Measurements from ENCODE around the gene KIF6. TPM values are rescaled to one million over a fixed set of nuclear protein-coding genes. Genes with fewer than 3 reads are reported as not detected.

Gene KIF6
- total RNA-seq, 1 experiment from 2014 or later, result 2.7 TPM

- no peaks in the 10 kb centered on the region for H3K4me1 ChIP-seq (ENCODE audit: insufficient read depth, low read length, poor library complexity, severe bottlenecking)
- H3K4me3 ChIP-seq (ENCODE audit: low read depth, low read length, poor library complexity, severe bottlenecking), result no peak overlapping the region
- POLR2A ChIA-PET (ENCODE audit: low non-redundant PET), result no interaction called here
- no peaks in the 10 kb centered on the region for H3K36me3 ChIP-seq (ENCODE audit: insufficient read depth, low read length, poor library complexity, severe bottlenecking)
- no peaks in the 10 kb centered on the region for H3K9me3 ChIP-seq (ENCODE audit: low read depth, low read length, poor library complexity, severe bottlenecking)
- no peak for DNase-seq (ENCODE audit: low spot score)
- TF ChIP-seq CTCF (conservative IDR thresholded peaks at IDR 0.05; ENCODE audit: low read depth, low read length) (no peak), EZH2 (IDR thresholded peaks at IDR 0.05; ENCODE audit: borderline replicate concordance, low read depth, low read length, poor library complexity, severe bottlenecking) (no peak)
- CTCF ChIA-PET, result no interaction called here
- H3K27ac ChIP-seq (ENCODE audit: low read depth, low read length, poor library complexity, severe bottlenecking), result no peak overlapping the region
- BruUV-seq (replicated peaks), result no TSS peak
- intact Hi-C loops (cut with micrococcal nuclease; ENCODE audit: unreplicated experiment), result no loop called here
- peaks cover 39% of the 10 kb centered on the region for H3K27me3 ChIP-seq (replicated peaks; ENCODE audit: insufficient read depth, low read depth, low read length, poor library complexity)
Measured at GRCh38 chr6:39320363-39320984, 404.7 kb downstream of the KIF6 start.

- POLR2A ChIA-PET (ENCODE audit: low non-redundant PET), result no interaction called here
- no peaks in the 10 kb centered on the region for H3K36me3 ChIP-seq (ENCODE audit: insufficient read depth, low read length, poor library complexity, severe bottlenecking)
- H3K27ac ChIP-seq (ENCODE audit: low read depth, low read length, poor library complexity, severe bottlenecking), result no peak overlapping the region
- no peak for DNase-seq (ENCODE audit: low spot score)
- no peaks in the 10 kb centered on the region for H3K9me3 ChIP-seq (ENCODE audit: low read depth, low read length, poor library complexity, severe bottlenecking)
- BruUV-seq (replicated peaks), result no TSS peak
- TF ChIP-seq CTCF (conservative IDR thresholded peaks at IDR 0.05; ENCODE audit: low read depth, low read length) (no peak), EZH2 (IDR thresholded peaks at IDR 0.05; ENCODE audit: borderline replicate concordance, low read depth, low read length, poor library complexity, severe bottlenecking) (no peak)
- intact Hi-C loops (cut with micrococcal nuclease; ENCODE audit: unreplicated experiment), result no loop called here
- H3K4me1 ChIP-seq (ENCODE audit: insufficient read depth, low read length, poor library complexity, severe bottlenecking), result no peaks in the 10 kb centered on the region
- CTCF ChIA-PET, result interaction anchor here (1.0 kb wide), 1 partner anchor 20 kb away, joined by 3 read pairs; no protein-coding TSS in a partner anchor
- peaks cover 41% of the 10 kb centered on the region for H3K27me3 ChIP-seq (replicated peaks; ENCODE audit: insufficient read depth, low read depth, low read length, poor library complexity)
- H3K4me3 ChIP-seq (ENCODE audit: low read depth, low read length, poor library complexity, severe bottlenecking), result no peak overlapping the region
Measured at GRCh38 chr6:39319621-39320362, 405.4 kb downstream of the KIF6 start.

- Histone ChIP-seq H3K27ac (ENCODE audit: low read depth, low read length, poor library complexity, severe bottlenecking) (no peak overlapping the region), H3K27me3 (replicated peaks; ENCODE audit: insufficient read depth, low read depth, low read length, poor library complexity) (peaks cover 61% of the 10 kb centered on the region), H3K4me3 (ENCODE audit: low read depth, low read length, poor library complexity, severe bottlenecking) (no peak overlapping the region), H3K4me1 (ENCODE audit: insufficient read depth, low read length, poor library complexity, severe bottlenecking) (no peaks in the 10 kb centered on the region), H3K9me3 (ENCODE audit: low read depth, low read length, poor library complexity, severe bottlenecking) (no peaks in the 10 kb centered on the region), H3K36me3 (ENCODE audit: insufficient read depth, low read length, poor library complexity, severe bottlenecking) (no peaks in the 10 kb centered on the region)
- ChIA-PET POLR2A (ENCODE audit: low non-redundant PET) (no interaction called here), CTCF (no interaction called here)
- no peak for DNase-seq (ENCODE audit: low spot score)
- no TSS peak for BruUV-seq (replicated peaks)
- intact Hi-C loops (cut with micrococcal nuclease; ENCODE audit: unreplicated experiment), result no loop called here
- TF ChIP-seq EZH2 (IDR thresholded peaks at IDR 0.05; ENCODE audit: borderline replicate concordance, low read depth, low read length, poor library complexity, severe bottlenecking) (no peak), CTCF (conservative IDR thresholded peaks at IDR 0.05; ENCODE audit: low read depth, low read length) (no peak)
Measured at GRCh38 chr6:39317256-39317655, 408.0 kb downstream of the KIF6 start.
